SK-N-SH (cell line): ENCODE data around the gene IGSF3.
"Not testable (repeated sequence)": the region's sequence is repeated elsewhere in the genome, so short reads cannot be mapped to it uniquely, and the experiment has no call there.

Source experiments
- CHD2 ChIP-seq: fragments of 150-350 bp; IDR thresholded peaks from 2 replicates; pipeline ENCODE4 v1.6.1; 2018; ENCODE audit warnings: low read length; ENCODE audit not compliant: partially characterized antibody
- ELF1 ChIP-seq: IDR thresholded peaks from 2 replicates; pipeline ENCODE4 v1.4.0; 2012
- JUND ChIP-seq: IDR thresholded peaks from 2 replicates; pipeline ENCODE4 v1.4.0; 2012
- MXI1 ChIP-seq: IDR thresholded peaks from 2 replicates; pipeline ENCODE4 v1.6.1; 2012; ENCODE audit warnings: mild to moderate bottlenecking, low read depth, low read length, improper control_type of control experiment
- POLR2AphosphoS5 ChIP-seq: IDR thresholded peaks from 2 replicates; pipeline ENCODE4 v1.6.1; 2012; ENCODE audit warnings: low read depth, low read length
- RFX5 ChIP-seq: IDR thresholded peaks from 2 replicates; pipeline ENCODE4 v1.6.1; 2012; ENCODE audit warnings: mild to moderate bottlenecking, improper control_type of control experiment, low read length
- TF ChIP-seq, protein P1 (sequence below): IDR thresholded peaks from 2 replicates; pipeline ENCODE4 v1.4.0; 2012; ENCODE audit warnings: low read depth, borderline replicate concordance
- TF ChIP-seq, protein P2 (sequence below): fragments of 200-600 bp; sonication (generic); IDR thresholded peaks from 2 replicates; pipeline ENCODE4 v1.6.1; 2017; ENCODE audit warnings: antibody characterized with exemption, mild to moderate bottlenecking, moderate library complexity
- TF ChIP-seq, protein P3 (sequence below): IDR thresholded peaks from 2 replicates; pipeline ENCODE4 v1.4.0; 2012; ENCODE audit warnings: low read depth

DNA sequence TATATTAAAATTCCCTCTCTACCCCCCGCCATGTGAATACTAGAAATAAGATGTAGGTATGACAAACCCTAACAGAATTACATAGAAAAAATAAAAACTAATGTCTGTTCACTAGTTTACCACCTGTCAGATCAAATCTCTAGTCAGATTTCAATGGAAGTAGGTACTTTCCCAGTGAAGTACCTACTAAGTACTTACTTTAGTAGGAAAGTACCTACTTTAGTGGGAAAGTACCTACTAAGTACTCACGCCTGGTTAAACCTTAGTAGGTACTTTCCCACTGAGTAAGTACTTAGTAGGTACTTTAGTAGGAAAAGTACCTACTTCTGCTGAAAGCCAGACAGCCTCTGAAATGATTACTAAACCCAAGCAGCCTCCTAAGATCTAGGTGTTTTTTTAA, 58.7 kb downstream of the IGSF3 start:
- not testable (repeated sequence) for TF ChIP-seq MXI1, RFX5, JUND, CHD2, POLR2AphosphoS5, ELF1
- TF ChIP-seq, protein P1, sequence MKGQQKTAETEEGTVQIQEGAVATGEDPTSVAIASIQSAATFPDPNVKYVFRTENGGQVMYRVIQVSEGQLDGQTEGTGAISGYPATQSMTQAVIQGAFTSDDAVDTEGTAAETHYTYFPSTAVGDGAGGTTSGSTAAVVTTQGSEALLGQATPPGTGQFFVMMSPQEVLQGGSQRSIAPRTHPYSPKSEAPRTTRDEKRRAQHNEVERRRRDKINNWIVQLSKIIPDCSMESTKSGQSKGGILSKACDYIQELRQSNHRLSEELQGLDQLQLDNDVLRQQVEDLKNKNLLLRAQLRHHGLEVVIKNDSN: not testable (repeated sequence)
- TF ChIP-seq, protein P2, sequence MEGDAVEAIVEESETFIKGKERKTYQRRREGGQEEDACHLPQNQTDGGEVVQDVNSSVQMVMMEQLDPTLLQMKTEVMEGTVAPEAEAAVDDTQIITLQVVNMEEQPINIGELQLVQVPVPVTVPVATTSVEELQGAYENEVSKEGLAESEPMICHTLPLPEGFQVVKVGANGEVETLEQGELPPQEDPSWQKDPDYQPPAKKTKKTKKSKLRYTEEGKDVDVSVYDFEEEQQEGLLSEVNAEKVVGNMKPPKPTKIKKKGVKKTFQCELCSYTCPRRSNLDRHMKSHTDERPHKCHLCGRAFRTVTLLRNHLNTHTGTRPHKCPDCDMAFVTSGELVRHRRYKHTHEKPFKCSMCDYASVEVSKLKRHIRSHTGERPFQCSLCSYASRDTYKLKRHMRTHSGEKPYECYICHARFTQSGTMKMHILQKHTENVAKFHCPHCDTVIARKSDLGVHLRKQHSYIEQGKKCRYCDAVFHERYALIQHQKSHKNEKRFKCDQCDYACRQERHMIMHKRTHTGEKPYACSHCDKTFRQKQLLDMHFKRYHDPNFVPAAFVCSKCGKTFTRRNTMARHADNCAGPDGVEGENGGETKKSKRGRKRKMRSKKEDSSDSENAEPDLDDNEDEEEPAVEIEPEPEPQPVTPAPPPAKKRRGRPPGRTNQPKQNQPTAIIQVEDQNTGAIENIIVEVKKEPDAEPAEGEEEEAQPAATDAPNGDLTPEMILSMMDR: not testable (repeated sequence)
- TF ChIP-seq, protein P3, sequence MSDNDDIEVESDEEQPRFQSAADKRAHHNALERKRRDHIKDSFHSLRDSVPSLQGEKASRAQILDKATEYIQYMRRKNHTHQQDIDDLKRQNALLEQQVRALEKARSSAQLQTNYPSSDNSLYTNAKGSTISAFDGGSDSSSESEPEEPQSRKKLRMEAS: not testable (repeated sequence)
